Liver (tissue), 9 donors: ENCODE results near the gene ZNF513. TPM values are rescaled to one million over a fixed set of nuclear protein-coding genes. Genes with fewer than 3 reads are reported as not detected.

ENCODE experiments used
- DNase-seq: peaks from one replicate; pipeline ENCODE4 v3.0.0-alpha.2; 2017; ENCODE audit warnings: low spot score
- H3K27ac ChIP-seq, 2 donors: one replicate each; pipeline ENCODE4 v1.7.0; 2013; ENCODE audit warnings: inconsistent platforms in 2 of 2, low read length in 2 of 2, control low read depth in 1 of 2, low read depth in 1 of 2, mild to moderate bottlenecking in 1 of 2
- H3K27me3 ChIP-seq, 4 donors: one replicate each; pipeline versions ENCODE4 v1.6.1 to v1.7.0; 2013; ENCODE audit warnings: low read length in 3 of 4, inconsistent platforms in 1 of 4, mild to moderate bottlenecking in 1 of 4, moderate library complexity in 1 of 4; ENCODE audit not compliant: control insufficient read depth in 4 of 4, insufficient read depth in 4 of 4
- H3K36me3 ChIP-seq, 4 donors: one replicate each; pipeline versions ENCODE4 v1.6.1 to v1.7.0; 2013; ENCODE audit warnings: low read length in 3 of 4, mild to moderate bottlenecking in 3 of 4, low read depth in 1 of 4, moderate library complexity in 1 of 4; ENCODE audit not compliant: control insufficient read depth in 4 of 4, insufficient read depth in 3 of 4
- H3K4me1 ChIP-seq, 4 donors: one replicate each; pipeline versions ENCODE4 v1.6.1 to v1.7.0; 2013; ENCODE audit warnings: low read length in 3 of 4, mild to moderate bottlenecking in 3 of 4, moderate library complexity in 1 of 4; ENCODE audit not compliant: control insufficient read depth in 4 of 4, insufficient read depth in 4 of 4
- H3K4me3 ChIP-seq, 3 donors: one replicate each; pipeline versions ENCODE4 v1.6.1 to v1.7.0; 2013; ENCODE audit warnings: low read length in 3 of 3, control low read depth in 1 of 3, low read depth in 1 of 3, mild to moderate bottlenecking in 1 of 3
- H3K9ac ChIP-seq, 2 donors: one replicate each; pipeline ENCODE4 v1.7.0; 2013; ENCODE audit warnings: low read length in 2 of 2, mild to moderate bottlenecking in 2 of 2, moderate library complexity in 2 of 2, control low read depth in 1 of 2, low read depth in 1 of 2
- H3K9me3 ChIP-seq, 4 donors: one replicate each; pipeline versions ENCODE4 v1.6.1 to v1.7.0; 2013; ENCODE audit warnings: low read length in 3 of 4; ENCODE audit not compliant: control insufficient read depth in 4 of 4
- CTCF ChIP-seq: fragments of 150-350 bp; IDR thresholded peaks from 2 replicates; pipeline ENCODE4 v1.5.1; 2017; ENCODE audit warnings: improper control_type of control experiment, low read depth, low read length; ENCODE audit not compliant: missing input control
- EGR1 ChIP-seq, 2 donors: IDR thresholded peaks; 2 replicates each; pipeline ENCODE4 v1.6.1; 2016 to 2018; ENCODE audit warnings: antibody characterized with exemption in 2 of 2, low read depth in 2 of 2
- FOXA1 ChIP-seq: IDR thresholded peaks from 2 replicates; pipeline ENCODE4 v1.6.1; 2016; ENCODE audit warnings: antibody characterized with exemption
- FOXA2 ChIP-seq: IDR thresholded peaks from 2 replicates; pipeline ENCODE4 v1.6.1; 2016; ENCODE audit warnings: antibody characterized with exemption
- GABPA ChIP-seq, 2 donors: IDR thresholded peaks in 1 of 2; conservative IDR thresholded peaks in 1 of 2; 2 replicates each; pipeline ENCODE4 v1.6.1; 2016; ENCODE audit warnings: antibody characterized with exemption in 2 of 2, mild to moderate bottlenecking in 1 of 2, moderate library complexity in 1 of 2
- HNF4G ChIP-seq: IDR thresholded peaks from 2 replicates; pipeline ENCODE4 v1.6.1; 2016; ENCODE audit warnings: antibody characterized with exemption
- JUND ChIP-seq, 2 donors: IDR thresholded peaks; 2 replicates each; pipeline ENCODE4 v1.6.1; 2016; ENCODE audit warnings: antibody characterized with exemption in 2 of 2
- NR2F2 ChIP-seq: IDR thresholded peaks from 2 replicates; pipeline ENCODE4 v1.6.1; 2016; ENCODE audit warnings: antibody characterized with exemption
- RAD21 ChIP-seq, 2 donors: IDR thresholded peaks; 2 replicates each; pipeline ENCODE4 v1.6.1; 2016; ENCODE audit warnings: antibody characterized with exemption in 2 of 2, mild to moderate bottlenecking in 2 of 2
- RXRA ChIP-seq, 2 donors: IDR thresholded peaks; 2 replicates each; pipeline ENCODE4 v1.6.1; 2017 to 2018; ENCODE audit warnings: antibody characterized with exemption in 2 of 2, mild to moderate bottlenecking in 1 of 2
- SP1 ChIP-seq: IDR thresholded peaks from 2 replicates; pipeline ENCODE4 v1.6.1; 2018; ENCODE audit warnings: antibody characterized with exemption, mild to moderate bottlenecking
- TAF1 ChIP-seq: conservative IDR thresholded peaks from 2 replicates; pipeline ENCODE4 v1.6.1; 2016; ENCODE audit warnings: antibody characterized with exemption, mild to moderate bottlenecking
- YY1 ChIP-seq: IDR thresholded peaks from 2 replicates; pipeline ENCODE4 v1.6.1; 2016; ENCODE audit warnings: antibody characterized with exemption, mild to moderate bottlenecking
- ZBTB33 ChIP-seq: IDR thresholded peaks from 2 replicates; pipeline ENCODE4 v1.6.1; 2016; ENCODE audit warnings: antibody characterized with exemption
- WGBS: extraction: QIAGEN DNeasy Blood & Tissue Kit; methylation state at CpG from one replicate; pipeline ENCODE4 v1.1.7; 2013; 5-methylcytosine and 5-hydroxymethylcytosine counted together
- polyA plus RNA-seq, 2 donors: library from polyadenylated mRNA; stranded (reverse) in 1 of 2; unstranded in 1 of 2; fragments of 200-250 nt in 1 of 2; fragments of >200 nt in 1 of 2; fragmentation: Nextera tagmentation in 1 of 2; extraction: Ambion mirVana in 1 of 2; gene quantifications; one replicate each; pipeline versions ENCODE4 v1.2.1 to v1.2.3, GENCODE V29; 2013 to 2015
- total RNA-seq, 2 donors: library from RNA; depleted of rRNA; stranded (reverse); fragments of >200 nt; gene quantifications; one replicate each; pipeline ENCODE4 v1.2.3, GENCODE V29; 2014
- TF ChIP-seq, protein P1 (sequence below): IDR thresholded peaks from 2 replicates; pipeline ENCODE4 v1.6.1; 2016; ENCODE audit warnings: antibody characterized with exemption, mild to moderate bottlenecking
- TF ChIP-seq, protein P2 (sequence below): IDR thresholded peaks from 2 replicates; pipeline ENCODE4 v1.6.1; 2016; ENCODE audit warnings: antibody characterized with exemption
- TF ChIP-seq, protein P3 (sequence below): IDR thresholded peaks from 2 replicates; pipeline ENCODE4 v1.6.1; 2016; ENCODE audit warnings: antibody characterized with exemption
- donor health status: healthy.
- donor health status: healthy.
- donor health status: healthy.
- donor health status: healthy.
- donor health status: healthy.

Gene ZNF513, protein sequence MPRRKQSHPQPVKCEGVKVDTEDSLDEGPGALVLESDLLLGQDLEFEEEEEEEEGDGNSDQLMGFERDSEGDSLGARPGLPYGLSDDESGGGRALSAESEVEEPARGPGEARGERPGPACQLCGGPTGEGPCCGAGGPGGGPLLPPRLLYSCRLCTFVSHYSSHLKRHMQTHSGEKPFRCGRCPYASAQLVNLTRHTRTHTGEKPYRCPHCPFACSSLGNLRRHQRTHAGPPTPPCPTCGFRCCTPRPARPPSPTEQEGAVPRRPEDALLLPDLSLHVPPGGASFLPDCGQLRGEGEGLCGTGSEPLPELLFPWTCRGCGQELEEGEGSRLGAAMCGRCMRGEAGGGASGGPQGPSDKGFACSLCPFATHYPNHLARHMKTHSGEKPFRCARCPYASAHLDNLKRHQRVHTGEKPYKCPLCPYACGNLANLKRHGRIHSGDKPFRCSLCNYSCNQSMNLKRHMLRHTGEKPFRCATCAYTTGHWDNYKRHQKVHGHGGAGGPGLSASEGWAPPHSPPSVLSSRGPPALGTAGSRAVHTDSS
- total RNA-seq (1 to 10 TPM; 7.9 to 9.3 TPM), polyA plus RNA-seq (10 to 100 TPM in 1 of 2 donors, 1 to 10 TPM in 1; 2.9 to 11.2 TPM)

DNA sequence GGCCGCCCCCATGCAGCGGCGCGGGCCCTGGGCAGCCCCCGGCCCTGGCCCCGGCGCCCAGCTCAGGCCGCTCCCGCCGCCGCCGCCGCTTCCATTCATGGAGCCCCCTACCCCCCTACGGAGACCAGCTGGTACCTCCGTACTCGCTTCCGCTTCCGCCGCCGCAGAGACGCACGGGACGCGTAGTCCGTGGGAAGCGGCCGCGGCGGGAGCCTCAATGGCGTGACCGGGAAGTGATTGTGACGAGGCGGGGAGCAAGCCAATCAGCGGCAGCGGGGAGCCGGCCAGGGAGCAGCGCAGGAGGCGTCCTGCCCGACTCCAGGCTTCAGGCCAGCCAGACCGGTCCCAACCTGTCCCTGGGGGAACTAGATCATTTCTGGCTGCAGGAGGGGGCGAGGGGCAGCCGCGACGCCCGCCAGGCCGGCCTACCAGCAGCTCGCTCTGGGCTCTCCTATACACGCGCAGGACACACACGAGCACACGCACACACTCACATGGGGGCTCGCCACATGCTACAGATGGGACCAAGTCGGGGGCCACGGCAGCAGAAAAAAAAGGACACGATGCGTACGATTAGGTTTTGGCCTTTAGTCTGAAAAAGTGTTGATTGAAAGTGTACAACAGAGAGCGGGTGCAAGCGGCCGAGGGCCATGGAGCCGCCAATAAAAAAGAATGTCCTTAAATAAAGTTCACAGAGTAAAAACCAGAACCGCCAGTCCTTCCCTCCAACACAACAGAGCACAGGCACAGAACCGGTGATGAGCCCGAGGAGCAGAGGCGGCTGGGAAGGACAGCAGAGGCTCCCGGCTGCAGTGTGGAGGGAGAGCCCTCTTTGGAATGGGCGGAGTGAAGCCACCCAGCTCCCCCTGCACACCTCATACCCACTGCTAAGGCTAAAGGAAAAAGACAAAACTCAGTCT, at the start of gene ZNF513:
ZNF513 (minus strand) TSS at position 109 of the 920 bp plus-strand sequence. CDS start 208 bp downstream, outside the sequence.
- WGBS, result 17% methylated on average over 67 of the region's 67 CpGs
- Histone ChIP-seq H3K9me3 (no peaks in the 10 kb centered on the region), H3K36me3 (peaks cover 6 to 52% (median 28%) of the 10 kb centered on the region in 4 donors)

More for the DNA sequence above, at the start of gene ZNF513:
- Histone ChIP-seq H3K4me3 (peak within 1 kb of the TSS; percentile 70 to 86 (median 75)), H3K27me3 (no peaks in the 10 kb centered on the region), H3K4me1 (peaks cover 7 to 49% (median 43%) of the 10 kb centered on the region in 4 donors), H3K27ac (peak within 1 kb of the TSS; percentile 94 to 97), H3K9ac (peak within 1 kb of the TSS; percentile 61 to 99)
- TF ChIP-seq RXRA (IDR thresholded peaks at IDR 0.05), result no peak
- TF ChIP-seq, protein P1, sequence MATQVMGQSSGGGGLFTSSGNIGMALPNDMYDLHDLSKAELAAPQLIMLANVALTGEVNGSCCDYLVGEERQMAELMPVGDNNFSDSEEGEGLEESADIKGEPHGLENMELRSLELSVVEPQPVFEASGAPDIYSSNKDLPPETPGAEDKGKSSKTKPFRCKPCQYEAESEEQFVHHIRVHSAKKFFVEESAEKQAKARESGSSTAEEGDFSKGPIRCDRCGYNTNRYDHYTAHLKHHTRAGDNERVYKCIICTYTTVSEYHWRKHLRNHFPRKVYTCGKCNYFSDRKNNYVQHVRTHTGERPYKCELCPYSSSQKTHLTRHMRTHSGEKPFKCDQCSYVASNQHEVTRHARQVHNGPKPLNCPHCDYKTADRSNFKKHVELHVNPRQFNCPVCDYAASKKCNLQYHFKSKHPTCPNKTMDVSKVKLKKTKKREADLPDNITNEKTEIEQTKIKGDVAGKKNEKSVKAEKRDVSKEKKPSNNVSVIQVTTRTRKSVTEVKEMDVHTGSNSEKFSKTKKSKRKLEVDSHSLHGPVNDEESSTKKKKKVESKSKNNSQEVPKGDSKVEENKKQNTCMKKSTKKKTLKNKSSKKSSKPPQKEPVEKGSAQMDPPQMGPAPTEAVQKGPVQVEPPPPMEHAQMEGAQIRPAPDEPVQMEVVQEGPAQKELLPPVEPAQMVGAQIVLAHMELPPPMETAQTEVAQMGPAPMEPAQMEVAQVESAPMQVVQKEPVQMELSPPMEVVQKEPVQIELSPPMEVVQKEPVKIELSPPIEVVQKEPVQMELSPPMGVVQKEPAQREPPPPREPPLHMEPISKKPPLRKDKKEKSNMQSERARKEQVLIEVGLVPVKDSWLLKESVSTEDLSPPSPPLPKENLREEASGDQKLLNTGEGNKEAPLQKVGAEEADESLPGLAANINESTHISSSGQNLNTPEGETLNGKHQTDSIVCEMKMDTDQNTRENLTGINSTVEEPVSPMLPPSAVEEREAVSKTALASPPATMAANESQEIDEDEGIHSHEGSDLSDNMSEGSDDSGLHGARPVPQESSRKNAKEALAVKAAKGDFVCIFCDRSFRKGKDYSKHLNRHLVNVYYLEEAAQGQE, result peak; percentile 56
- no peak for TF ChIP-seq TAF1
- TF ChIP-seq, protein P2, sequence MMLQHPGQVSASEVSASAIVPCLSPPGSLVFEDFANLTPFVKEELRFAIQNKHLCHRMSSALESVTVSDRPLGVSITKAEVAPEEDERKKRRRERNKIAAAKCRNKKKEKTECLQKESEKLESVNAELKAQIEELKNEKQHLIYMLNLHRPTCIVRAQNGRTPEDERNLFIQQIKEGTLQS, result no peak
- no peak for TF ChIP-seq NR2F2
- no peak for TF ChIP-seq CTCF
- peak in 1 of 2 donors; percentile 23 for TF ChIP-seq EGR1 (IDR thresholded peaks at IDR 0.05; ENCODE audit: low read depth in 2 of 2)
- TF ChIP-seq HNF4G, result no peak
- TF ChIP-seq, protein P3, sequence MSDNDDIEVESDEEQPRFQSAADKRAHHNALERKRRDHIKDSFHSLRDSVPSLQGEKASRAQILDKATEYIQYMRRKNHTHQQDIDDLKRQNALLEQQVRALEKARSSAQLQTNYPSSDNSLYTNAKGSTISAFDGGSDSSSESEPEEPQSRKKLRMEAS, result no peak
- peak; percentile 80 for TF ChIP-seq YY1
- TF ChIP-seq RAD21 (IDR thresholded peaks at IDR 0.05), result peak in 1 of 2 donors; percentile 21
- no peak for TF ChIP-seq JUND (IDR thresholded peaks at IDR 0.05)
- TF ChIP-seq FOXA1, result no peak
- peak; percentile 74 to 93 for TF ChIP-seq GABPA (IDR thresholded peaks at IDR 0.05 in 1 of 2, conservative IDR thresholded peaks at IDR 0.05 in 1 of 2)
- TF ChIP-seq ZBTB33, result no peak
- no peak for TF ChIP-seq FOXA2
- peak; percentile 66 for TF ChIP-seq SP1
- peak; percentile 88 for DNase-seq
